MCF 10A (cell line): Measurements from ENCODE around the gene GTF2E1. TPM values are rescaled to one million over a fixed set of nuclear protein-coding genes. Genes with fewer than 3 reads are reported as not detected.
"Not testable (repeated sequence)": the region's sequence is repeated elsewhere in the genome, so short reads cannot be mapped to it uniquely, and the experiment has no call there.

Source experiments
- BruUV-seq: library from RNA; stranded (reverse); fragments of 400-500 nt; replicated peaks from 2 replicates; lab custom pipeline; 2021; lab: Mats Ljungman, UMichigan
- CTCF ChIA-PET: fragments of 300-600 bp; sonication (Branson Sonifier 250); formaldehyde crosslinking; extraction: SDS; loops from one replicate; lab custom pipeline; 2021; ENCODE audit warnings: antibody characterized with exemption, inconsistent platforms; lab: Yijun Ruan, JAX
- POLR2A ChIA-PET: fragments of 300-600, 350-650 bp; sonication (Branson Sonifier 250); formaldehyde crosslinking; extraction: SDS; loops from one replicate; lab custom pipeline; 2020; ENCODE audit warnings: antibody characterized with exemption, inconsistent platforms; lab: Yijun Ruan, JAX
- DNase-seq: peaks from one replicate; pipeline ENCODE4 v3.0.0-alpha.2; 2018; ENCODE audit not compliant: unreplicated experiment
- H3K27ac Mint-ChIP-seq: one replicate; pipeline ENCODE4 v1.8.0; 2022; ENCODE audit warnings: mild to moderate bottlenecking, low read depth, mixed read lengths; ENCODE audit not compliant: unreplicated experiment
- H3K27me3 Mint-ChIP-seq: one replicate; pipeline ENCODE4 v1.8.0; 2022; ENCODE audit warnings: mixed read lengths; ENCODE audit not compliant: insufficient read depth, unreplicated experiment
- H3K36me3 Mint-ChIP-seq: one replicate; pipeline ENCODE4 v1.8.0; 2022; ENCODE audit warnings: mild to moderate bottlenecking, moderate library complexity, mixed read lengths; ENCODE audit not compliant: insufficient read depth, unreplicated experiment
- H3K4me1 Mint-ChIP-seq: one replicate; pipeline ENCODE4 v1.8.0; 2022; ENCODE audit warnings: mixed read lengths; ENCODE audit not compliant: insufficient read depth, unreplicated experiment
- H3K4me3 Mint-ChIP-seq: one replicate; pipeline ENCODE4 v1.8.0; 2022; ENCODE audit warnings: mild to moderate bottlenecking, moderate library complexity, mixed read lengths; ENCODE audit not compliant: unreplicated experiment
- H3K9me3 Mint-ChIP-seq: one replicate; pipeline ENCODE4 v1.8.0; 2022; ENCODE audit warnings: mixed read lengths; ENCODE audit not compliant: unreplicated experiment
- intact Hi-C: fragments of 100-400 bp; cut with micrococcal nuclease; formaldehyde crosslinking; loops from 2 replicates; pipeline ENCODE4 v1.14.1; 2022
- total RNA-seq: library from RNA; stranded (reverse); gene quantifications from 2 replicates; pipeline ENCODE4 v1.2.3, GENCODE V29; 2022
- TF ChIP-seq, protein P1 (sequence below): fragments of 200-600 bp; IDR thresholded peaks from one replicate; pipeline ENCODE4 v1.8.0; 2022; ENCODE audit warnings: antibody characterized with exemption, mild to moderate bottlenecking; ENCODE audit not compliant: unreplicated experiment

GTF2E1 gene
- total RNA-seq, 1 experiment from 2014 or later: 18.0 TPM

DNA sequence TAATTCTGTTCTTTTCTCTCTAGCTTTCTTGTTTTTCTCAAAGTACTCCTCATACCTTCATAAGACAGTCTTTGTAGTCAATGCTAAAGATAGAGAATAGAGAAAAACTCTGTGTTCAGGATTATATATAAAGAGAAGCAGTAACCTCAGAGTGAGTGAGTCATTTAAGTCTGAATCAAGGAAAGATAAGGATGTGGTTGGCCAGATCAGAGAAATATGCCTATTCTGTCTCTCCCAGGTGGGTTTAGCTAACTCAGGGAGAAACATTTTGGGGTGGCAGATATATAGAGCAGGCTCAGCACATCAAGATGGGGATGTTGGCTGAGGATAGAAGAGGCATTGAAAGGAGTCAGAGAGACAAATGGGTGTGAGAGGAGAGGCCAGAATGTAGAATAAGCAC, 31.4 kb downstream of the GTF2E1 start:
- BruUV-seq: no TSS peak
- Mint-ChIP-seq H3K27ac (no peak overlapping the region), H3K27me3 (no peaks in the 10 kb centered on the region), H3K4me3 (no peak overlapping the region), H3K36me3 (peaks cover 16% of the 10 kb centered on the region), H3K4me1 (no peaks in the 10 kb centered on the region), H3K9me3 (no peaks in the 10 kb centered on the region)
- ChIA-PET CTCF (interaction anchor here (2.6 kb wide), 1 partner anchor 21 kb away, joined by 17 read pairs; no protein-coding TSS in a partner anchor), POLR2A (no interaction called here)
- no peak for DNase-seq
- TF ChIP-seq, protein P1, sequence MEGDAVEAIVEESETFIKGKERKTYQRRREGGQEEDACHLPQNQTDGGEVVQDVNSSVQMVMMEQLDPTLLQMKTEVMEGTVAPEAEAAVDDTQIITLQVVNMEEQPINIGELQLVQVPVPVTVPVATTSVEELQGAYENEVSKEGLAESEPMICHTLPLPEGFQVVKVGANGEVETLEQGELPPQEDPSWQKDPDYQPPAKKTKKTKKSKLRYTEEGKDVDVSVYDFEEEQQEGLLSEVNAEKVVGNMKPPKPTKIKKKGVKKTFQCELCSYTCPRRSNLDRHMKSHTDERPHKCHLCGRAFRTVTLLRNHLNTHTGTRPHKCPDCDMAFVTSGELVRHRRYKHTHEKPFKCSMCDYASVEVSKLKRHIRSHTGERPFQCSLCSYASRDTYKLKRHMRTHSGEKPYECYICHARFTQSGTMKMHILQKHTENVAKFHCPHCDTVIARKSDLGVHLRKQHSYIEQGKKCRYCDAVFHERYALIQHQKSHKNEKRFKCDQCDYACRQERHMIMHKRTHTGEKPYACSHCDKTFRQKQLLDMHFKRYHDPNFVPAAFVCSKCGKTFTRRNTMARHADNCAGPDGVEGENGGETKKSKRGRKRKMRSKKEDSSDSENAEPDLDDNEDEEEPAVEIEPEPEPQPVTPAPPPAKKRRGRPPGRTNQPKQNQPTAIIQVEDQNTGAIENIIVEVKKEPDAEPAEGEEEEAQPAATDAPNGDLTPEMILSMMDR: no peak
- intact Hi-C loops: no loop called here

DNA sequence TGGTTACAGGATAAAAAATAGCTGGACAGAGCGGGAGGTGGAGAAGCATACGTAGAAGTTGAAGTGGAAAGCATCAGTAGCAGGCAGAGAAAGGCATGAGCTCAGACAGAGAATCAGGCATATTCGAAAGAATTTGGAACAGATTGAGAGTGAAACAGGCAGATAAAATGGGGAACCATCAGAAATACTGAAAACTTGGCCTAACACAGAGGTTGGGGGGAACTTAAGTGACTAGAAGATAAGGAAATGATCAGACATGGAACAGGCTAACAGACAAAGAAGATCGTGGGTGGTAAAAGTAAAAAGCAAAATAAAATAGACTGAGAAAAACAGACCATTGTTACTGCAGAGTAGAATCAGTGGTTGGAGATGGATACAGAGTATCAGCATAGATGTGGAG, 32.9 kb downstream of the GTF2E1 start:
- CTCF ChIA-PET: interaction anchor here (0.6 to 0.9 kb wide), 2 partner anchors 19 to 623 kb away, joined by 3 read pairs; no protein-coding TSS in a partner anchor
- Mint-ChIP-seq H3K4me1 (peaks cover 4% of the 10 kb centered on the region), H3K36me3 (peaks cover 16% of the 10 kb centered on the region), H3K27me3 (no peaks in the 10 kb centered on the region), H3K4me3 (no peak overlapping the region), H3K27ac (no peak overlapping the region), H3K9me3 (no peaks in the 10 kb centered on the region)
- intact Hi-C loops: no loop called here
- no peak for DNase-seq
- TF ChIP-seq, protein P1: no peak
- BruUV-seq: no TSS peak
- POLR2A ChIA-PET: interaction anchor here (0.6 kb wide), 1 partner anchor 208 kb away, joined by 3 read pairs; no protein-coding TSS in a partner anchor

DNA sequence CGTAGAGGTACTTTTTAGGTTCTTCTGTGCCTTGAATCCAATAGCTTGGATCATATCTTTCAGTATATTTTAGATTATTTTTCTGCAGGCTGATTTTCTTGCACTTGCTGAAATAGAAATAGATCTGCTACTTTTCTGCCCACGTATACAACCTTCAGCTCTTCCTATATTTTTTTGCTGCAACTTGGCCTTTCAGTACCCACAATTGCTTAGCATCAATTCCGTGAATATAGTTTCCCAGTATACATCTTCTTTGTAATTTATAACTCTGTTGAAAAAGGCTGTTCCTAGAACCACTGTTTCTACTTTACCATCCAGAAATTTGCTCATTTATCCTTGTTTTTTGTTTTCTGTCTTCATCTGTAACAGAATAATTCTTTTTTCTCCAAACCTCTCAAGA, 36.2 kb downstream of the GTF2E1 start:
- no peak overlapping the region for H3K27ac Mint-ChIP-seq

DNA sequence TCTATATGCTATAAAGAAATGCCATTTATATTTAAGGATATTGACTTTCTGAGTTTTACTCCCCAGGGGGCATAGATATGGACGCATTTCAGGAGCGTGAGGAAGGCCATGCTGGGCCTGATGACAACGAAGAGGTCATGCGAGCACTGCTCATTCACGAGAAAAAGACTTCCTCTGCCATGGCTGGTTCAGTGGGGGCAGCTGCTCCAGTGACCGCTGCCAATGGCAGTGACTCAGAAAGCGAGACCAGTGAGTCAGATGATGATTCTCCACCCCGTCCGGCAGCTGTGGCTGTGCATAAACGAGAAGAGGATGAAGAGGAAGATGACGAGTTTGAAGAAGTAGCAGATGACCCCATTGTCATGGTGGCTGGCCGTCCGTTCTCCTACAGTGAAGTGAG, 38.4 kb downstream of the GTF2E1 start:
- intact Hi-C loops: no loop called here
- POLR2A ChIA-PET: interaction anchor here (0.7 kb wide), 1 partner anchor 40 kb away, joined by 3 read pairs; no protein-coding TSS in a partner anchor
- BruUV-seq: no TSS peak
- Mint-ChIP-seq H3K4me3 (peak overlapping the region; percentile 12), H3K36me3 (peaks cover 7% of the 10 kb centered on the region), H3K27ac (peak overlapping the region; percentile 49), H3K9me3 (no peaks in the 10 kb centered on the region), H3K27me3 (no peaks in the 10 kb centered on the region), H3K4me1 (peaks cover 12% of the 10 kb centered on the region)
- DNase-seq: peak; percentile 84
- TF ChIP-seq, protein P1: no peak
- CTCF ChIA-PET: interaction anchor here (0.5 to 7.4 kb wide), 7 partner anchors 14 to 363 kb away, joined by 3 to 44 read pairs (median 5); no protein-coding TSS in a partner anchor

More for the DNA sequence above, 36.2 kb downstream of the GTF2E1 start:
- Mint-ChIP-seq H3K27me3 (no peaks in the 10 kb centered on the region), H3K4me3 (no peak overlapping the region), H3K9me3 (no peaks in the 10 kb centered on the region), H3K4me1 (peaks cover 12% of the 10 kb centered on the region), H3K36me3 (peaks cover 7% of the 10 kb centered on the region)
- ChIA-PET CTCF (interaction anchor here (1.5 to 7.4 kb wide), 3 partner anchors 16 to 361 kb away, joined by 8 to 44 read pairs (median 14); no protein-coding TSS in a partner anchor), POLR2A (no interaction called here)
- TF ChIP-seq, protein P1: no peak
- intact Hi-C loops: no loop called here
- DNase-seq: no peak
- no TSS peak for BruUV-seq

DNA sequence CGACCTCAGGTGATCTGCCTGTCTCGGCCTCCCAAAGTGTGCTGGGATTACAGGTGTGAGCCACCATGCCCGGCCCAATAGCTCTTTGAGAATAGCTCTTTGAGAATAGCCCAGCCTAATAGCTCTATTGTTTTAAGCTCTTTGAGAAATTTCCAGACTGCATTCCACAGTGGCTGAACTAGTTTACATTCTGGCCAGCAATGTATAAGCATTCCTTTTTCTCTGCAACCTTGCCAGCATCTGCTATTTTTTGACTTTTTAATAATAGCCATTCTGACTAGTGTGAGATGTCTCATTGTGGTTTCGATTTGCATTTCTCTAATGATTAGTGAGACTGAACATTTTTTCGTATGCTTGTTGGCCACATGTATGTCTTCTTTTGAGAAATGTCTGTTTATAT, 43.3 kb downstream of the GTF2E1 start:
- intact Hi-C loops, H3K27me3 Mint-ChIP-seq, H3K27ac Mint-ChIP-seq, BruUV-seq, H3K9me3 Mint-ChIP-seq, DNase-seq, H3K36me3 Mint-ChIP-seq, H3K4me1 Mint-ChIP-seq, H3K4me3 Mint-ChIP-seq, POLR2A ChIA-PET: not testable (repeated sequence)
- CTCF ChIA-PET: interaction anchor here (1.3 to 7.4 kb wide), 2 partner anchors 9 to 224 kb away, joined by 7 to 44 read pairs; no protein-coding TSS in a partner anchor
